MV-4-11 (cell line): ENCODE measurements around the gene TRIM3.
"Not testable (repeated sequence)": the region's sequence is repeated elsewhere in the genome, so short reads cannot be mapped to it uniquely, and the experiment has no call there.

ENCODE experiments used
- DNase-seq: peaks from one replicate; lab custom pipeline; 2025; lab: John Stamatoyannopoulos, UW

TRIM3 gene

GRCh38 chr11:6473451-6474412 lies at the start of gene TRIM3:
TRIM3 (minus strand) TSS chr11:6473941; CDS start chr11:6465695, 8,246 bp downstream.
- peak; percentile 39 for DNase-seq

GRCh38 chr11:6523253-6523652 lies 49.5 kb upstream of the TRIM3 start:
- no peak for DNase-seq

GRCh38 chr11:6521946-6522345 lies 48.2 kb upstream of the TRIM3 start:
- DNase-seq, result not testable (repeated sequence)

GRCh38 chr11:6520265-6520664 lies 46.5 kb upstream of the TRIM3 start:
- no peak for DNase-seq

GRCh38 chr11:6516865-6517264 lies 43.1 kb upstream of the TRIM3 start:
- no peak for DNase-seq

GRCh38 chr11:6505577-6506240 lies 32.0 kb upstream of the TRIM3 start:
- peak; percentile 31 for DNase-seq

GRCh38 chr11:6504166-6504565 lies 30.4 kb upstream of the TRIM3 start:
- DNase-seq, result no peak

- no peak for DNase-seq
Measured at GRCh38 chr11:6502382-6502781, 28.6 kb upstream of the TRIM3 start.

GRCh38 chr11:6498544-6498943 lies 24.8 kb upstream of the TRIM3 start:
- no peak for DNase-seq

GRCh38 chr11:6498121-6498520 lies 24.4 kb upstream of the TRIM3 start:
- no peak for DNase-seq

GRCh38 chr11:6497069-6497839 lies 23.5 kb upstream of the TRIM3 start, which contains the start of gene DNHD1:
DNHD1 (plus strand) TSS chr11:6497280; CDS start chr11:6498216, 936 bp downstream.
- no peak for DNase-seq

- DNase-seq, result no peak
Measured at GRCh38 chr11:6489306-6489705, 15.6 kb upstream of the TRIM3 start.

- no peak for DNase-seq
Measured at GRCh38 chr11:6488821-6489220, 15.1 kb upstream of the TRIM3 start.

- DNase-seq, result no peak
Measured at GRCh38 chr11:6488342-6488741, 14.6 kb upstream of the TRIM3 start.

- no peak for DNase-seq
Measured at GRCh38 chr11:6486938-6487337, 13.2 kb upstream of the TRIM3 start.

GRCh38 chr11:6486256-6486655 lies 12.5 kb upstream of the TRIM3 start:
- no peak for DNase-seq

- DNase-seq, result no peak
Measured at GRCh38 chr11:6485661-6486060, 11.9 kb upstream of the TRIM3 start.

GRCh38 chr11:6483015-6483414 lies 9.3 kb upstream of the TRIM3 start:
- no peak for DNase-seq

GRCh38 chr11:6482441-6482840 lies 8.7 kb upstream of the TRIM3 start:
- DNase-seq, result peak; percentile 27

GRCh38 chr11:6481924-6482275 lies 8.2 kb upstream of the TRIM3 start:
- no peak for DNase-seq

- peak; percentile 98 for DNase-seq
Measured at GRCh38 chr11:6481012-6481923, 7.5 kb upstream of the TRIM3 start, which contains the start of the genes ARFIP2 and TIMM10B. ARFIP2 (minus strand) TSS chr11:6481331; CDS start chr11:6480421, 910 bp downstream. TIMM10B (plus strand) TSS chr11:6481501; CDS start chr11:6481517, 16 bp downstream.
